Activated CD8-positive, alpha-beta memory T cell treated with anti-CD3 and anti-CD28 coated beads, Interleukin-2, amount 10 ng/mL, durations not matched to agents 7 days and 5 days (primary cell): Measurements from ENCODE around the gene NAA16. TPM values are rescaled to one million over a fixed set of nuclear protein-coding genes. Genes with fewer than 3 reads are reported as not detected.
"Not testable (repeated sequence)": the region's sequence is repeated elsewhere in the genome, so short reads cannot be mapped to it uniquely, and the experiment has no call there.

Experiments used
- ATAC-seq: fragments of 150-1000 bp; cut with Tn5 transposase; one replicate; pipeline ENCODE4 v1.10.0; 2021; ENCODE audit warnings: moderate library complexity
- CTCF ChIA-PET: fragments of 350-600 bp; sonication (Branson Sonifier 250); formaldehyde crosslinking; loops from one replicate; lab custom pipeline; 2021; ENCODE audit warnings: antibody characterized with exemption; lab: Charles Lee
- DNase-seq: peaks from one replicate; pipeline ENCODE4 v3.0.0-alpha.2; 2020
- H3K27ac Mint-ChIP-seq: one replicate; pipeline ENCODE4 v1.8.0; 2021; ENCODE audit warnings: mild to moderate bottlenecking, mixed read lengths
- H3K27me3 Mint-ChIP-seq: one replicate; pipeline ENCODE4 v1.8.0; 2021; ENCODE audit warnings: mixed read lengths
- H3K36me3 Mint-ChIP-seq: one replicate; pipeline ENCODE4 v1.8.0; 2021; ENCODE audit warnings: mild to moderate bottlenecking, mixed read lengths
- H3K4me1 Mint-ChIP-seq: one replicate; pipeline ENCODE4 v1.8.0; 2021; ENCODE audit warnings: mixed read lengths
- H3K4me3 Mint-ChIP-seq: one replicate; pipeline ENCODE4 v1.8.0; 2021; ENCODE audit warnings: mild to moderate bottlenecking, moderate library complexity, mixed read lengths
- H3K9me3 Mint-ChIP-seq: one replicate; pipeline ENCODE4 v1.8.0; 2022; ENCODE audit warnings: low read depth, mixed read lengths
- total RNA-seq, 2 experiments: library from RNA; stranded (reverse); gene quantifications; one replicate each; pipeline ENCODE4 v1.2.3, GENCODE V29; 2021

Gene NAA16
- total RNA-seq, 2 experiments from 2014 or later: 27.8 to 27.9 TPM

DNA sequence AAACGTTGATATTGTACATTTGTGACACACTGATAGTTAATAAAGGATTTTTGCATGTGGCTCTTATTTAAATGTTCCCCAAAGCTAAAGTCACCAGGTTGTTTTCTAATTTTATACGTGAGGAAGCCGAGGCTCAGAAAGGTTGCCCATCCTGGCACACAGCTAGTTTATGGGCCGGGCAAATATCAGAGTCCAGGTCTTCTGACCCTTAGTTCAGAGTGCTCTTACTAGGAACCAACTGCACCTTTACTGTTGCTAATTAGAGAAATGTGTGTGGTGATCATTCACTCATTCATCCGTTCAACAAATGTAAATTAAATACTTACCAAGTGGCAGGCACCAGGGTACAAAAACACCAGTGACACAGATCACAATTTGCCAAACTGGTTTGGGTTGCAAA is 100.0 kb downstream of the NAA16 start:
- CTCF ChIA-PET: no interaction called here
- ATAC-seq (no peak), DNase-seq (no peak)
- no peaks in the 10 kb centered on the region for H3K4me1 Mint-ChIP-seq
- H3K36me3 Mint-ChIP-seq: no peaks in the 10 kb centered on the region
- H3K27me3 Mint-ChIP-seq: no peaks in the 10 kb centered on the region
- no peak overlapping the region for H3K27ac Mint-ChIP-seq
- no peak overlapping the region for H3K4me3 Mint-ChIP-seq
- H3K9me3 Mint-ChIP-seq: no peaks in the 10 kb centered on the region

DNA sequence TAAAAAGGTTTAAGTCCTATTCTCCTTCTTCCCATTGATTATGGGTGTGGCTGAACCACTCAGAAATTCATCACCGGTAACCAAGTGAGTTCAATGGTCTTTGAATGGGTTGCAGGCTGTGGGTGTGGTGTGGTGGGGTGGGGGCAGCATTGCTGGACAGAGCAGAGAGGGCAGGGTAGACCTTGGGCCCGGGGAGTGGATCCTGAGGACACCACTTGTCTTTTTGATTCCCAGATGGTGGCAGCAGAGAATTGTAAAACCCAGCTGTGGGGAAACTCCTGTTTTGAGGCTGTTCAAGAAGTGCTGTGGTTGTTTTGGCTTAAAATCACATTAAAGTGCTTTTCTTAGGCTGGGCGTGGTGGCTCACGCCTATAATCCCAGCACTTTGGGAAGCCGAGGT is 100.5 kb downstream of the NAA16 start:
- ATAC-seq (peak; percentile 45), DNase-seq (peak; percentile 43)
- CTCF ChIA-PET: no interaction called here
- Mint-ChIP-seq H3K4me3 (no peak overlapping the region), H3K27me3 (no peaks in the 10 kb centered on the region), H3K9me3 (no peaks in the 10 kb centered on the region), H3K27ac (no peak overlapping the region), H3K4me1 (no peaks in the 10 kb centered on the region), H3K36me3 (no peaks in the 10 kb centered on the region)

DNA sequence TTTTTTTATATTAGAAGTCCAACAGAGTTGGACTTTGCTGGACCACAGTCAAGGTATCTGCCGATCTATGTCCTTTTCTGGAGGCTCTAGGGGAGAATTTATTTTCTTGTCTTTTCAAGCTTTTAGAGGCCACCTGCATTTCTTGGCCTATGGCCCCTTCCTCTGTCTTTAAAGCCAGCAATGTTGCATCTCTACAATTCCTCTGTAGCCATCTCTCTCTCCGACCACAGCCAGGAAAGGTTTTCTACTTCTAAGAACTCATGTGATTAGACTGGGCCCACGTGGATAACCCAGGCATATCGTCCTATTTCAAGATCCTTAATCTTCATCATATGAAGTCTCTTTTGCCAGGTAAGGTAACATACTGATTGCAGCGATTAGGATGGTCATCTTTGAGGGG is 102.8 kb downstream of the NAA16 start:
- H3K9me3 Mint-ChIP-seq: no peaks in the 10 kb centered on the region
- ATAC-seq (no peak), DNase-seq (no peak)
- H3K4me1 Mint-ChIP-seq: no peaks in the 10 kb centered on the region
- H3K4me3 Mint-ChIP-seq: no peak overlapping the region
- CTCF ChIA-PET: no interaction called here
- no peaks in the 10 kb centered on the region for H3K36me3 Mint-ChIP-seq
- no peaks in the 10 kb centered on the region for H3K27me3 Mint-ChIP-seq
- no peak overlapping the region for H3K27ac Mint-ChIP-seq

- Mint-ChIP-seq H3K27ac (no peak overlapping the region), H3K4me1 (no peaks in the 10 kb centered on the region), H3K4me3 (no peak overlapping the region), H3K9me3 (no peaks in the 10 kb centered on the region), H3K36me3 (no peaks in the 10 kb centered on the region), H3K27me3 (no peaks in the 10 kb centered on the region)
- CTCF ChIA-PET: interaction anchor here (0.7 kb wide), 1 partner anchor 12 kb away, joined by 3 read pairs; no protein-coding TSS in a partner anchor
- ATAC-seq (no peak), DNase-seq (no peak)
Observed at GRCh38 chr13:41416276-41416675, 105.2 kb downstream of the NAA16 start.

DNA sequence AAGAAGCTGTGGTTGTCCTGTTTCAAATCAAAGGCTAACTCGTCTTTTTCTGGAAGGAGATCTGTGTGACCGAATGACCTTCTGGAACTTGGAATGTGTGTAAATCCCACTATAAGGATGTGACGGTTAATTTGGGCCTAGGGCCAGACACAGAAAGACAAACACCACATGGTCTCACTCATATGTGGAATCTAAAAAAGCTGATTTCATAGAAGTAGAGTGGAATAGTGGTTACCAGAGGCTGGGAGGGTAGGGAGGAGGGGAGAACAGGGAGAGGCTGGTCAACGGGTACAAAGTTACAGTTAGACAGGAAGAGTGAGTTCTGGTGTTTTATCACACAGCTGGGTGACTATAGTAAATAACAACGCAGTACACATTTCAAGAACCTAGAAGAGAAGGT is 107.0 kb downstream of the NAA16 start:
- H3K9me3 Mint-ChIP-seq: no peaks in the 10 kb centered on the region
- no peaks in the 10 kb centered on the region for H3K27me3 Mint-ChIP-seq
- no peak for DNase-seq
- no peaks in the 10 kb centered on the region for H3K36me3 Mint-ChIP-seq
- H3K27ac Mint-ChIP-seq: no peak overlapping the region
- H3K4me1 Mint-ChIP-seq: no peaks in the 10 kb centered on the region
- ATAC-seq: no peak
- H3K4me3 Mint-ChIP-seq: no peak overlapping the region
- CTCF ChIA-PET: no interaction called here

DNA sequence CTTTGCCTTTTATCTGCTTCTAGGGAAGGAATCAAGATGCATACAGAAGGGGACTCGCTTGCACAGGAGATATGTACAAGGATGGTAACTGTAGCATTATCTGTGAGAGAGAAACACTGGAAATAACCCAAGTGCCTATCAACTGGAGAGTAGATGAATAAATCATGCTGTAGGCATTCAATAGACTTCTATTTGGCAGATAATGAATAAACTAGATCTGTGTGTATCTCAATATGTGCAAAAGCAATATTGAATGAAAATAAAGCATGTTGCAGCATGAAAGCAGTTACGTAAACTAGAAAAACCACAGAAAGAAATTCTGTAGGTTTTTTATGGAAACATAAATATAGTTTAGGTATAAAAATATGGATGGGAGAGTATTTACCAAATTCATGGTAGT is 107.7 kb downstream of the NAA16 start:
- Mint-ChIP-seq H3K9me3 (no peaks in the 10 kb centered on the region), H3K27me3 (no peaks in the 10 kb centered on the region), H3K27ac (no peak overlapping the region), H3K36me3 (no peaks in the 10 kb centered on the region), H3K4me3 (no peak overlapping the region), H3K4me1 (no peaks in the 10 kb centered on the region)
- CTCF ChIA-PET: no interaction called here
- DNase-seq (no peak), ATAC-seq (no peak)

DNA sequence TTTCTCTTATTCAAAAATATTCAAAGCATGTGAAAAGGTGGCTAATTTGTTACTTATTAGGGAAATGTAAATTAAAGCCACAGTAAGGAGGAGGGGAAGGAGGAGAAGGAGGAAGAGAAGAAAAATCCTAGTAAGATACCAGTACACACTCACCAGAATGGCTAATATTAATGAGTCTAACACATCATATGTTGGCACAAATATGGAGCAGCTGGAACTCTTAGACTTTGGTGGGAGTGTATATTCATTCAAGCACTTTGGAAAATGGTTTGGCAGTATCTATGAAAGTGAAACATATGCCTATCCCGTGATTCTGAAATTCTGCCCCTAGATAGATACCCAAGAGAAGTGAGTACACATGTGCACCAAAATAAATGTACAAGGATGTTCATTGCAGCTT is 108.1 kb downstream of the NAA16 start:
- H3K9me3 Mint-ChIP-seq: no peaks in the 10 kb centered on the region
- H3K4me3 Mint-ChIP-seq: no peak overlapping the region
- H3K36me3 Mint-ChIP-seq: no peaks in the 10 kb centered on the region
- no peaks in the 10 kb centered on the region for H3K27me3 Mint-ChIP-seq
- no peak for DNase-seq
- no peaks in the 10 kb centered on the region for H3K4me1 Mint-ChIP-seq
- no peak overlapping the region for H3K27ac Mint-ChIP-seq
- ATAC-seq: no peak
- CTCF ChIA-PET: no interaction called here

DNA sequence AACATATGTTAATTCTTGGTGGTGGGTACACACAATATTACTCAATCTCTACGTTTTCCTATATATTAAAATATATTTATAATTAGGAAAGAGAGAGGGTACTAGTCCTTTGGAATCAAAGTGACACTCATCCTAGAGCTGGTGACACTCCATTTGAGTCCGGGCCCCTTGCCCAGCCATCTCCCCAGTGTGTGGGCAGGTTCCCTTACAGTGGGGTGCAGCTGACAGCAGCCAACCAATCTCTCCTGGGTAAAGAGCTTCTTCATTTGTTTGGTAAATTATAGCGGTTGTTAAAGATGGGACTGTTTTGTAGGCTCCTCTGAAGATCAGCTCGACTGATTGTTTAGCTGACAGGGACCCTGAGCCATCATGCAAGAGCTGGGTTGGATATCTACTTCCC is 109.1 kb downstream of the NAA16 start:
- CTCF ChIA-PET: interaction anchor here (0.9 kb wide), 1 partner anchor 232 kb away, joined by 3 read pairs; no protein-coding TSS in a partner anchor
- Mint-ChIP-seq H3K4me1 (no peaks in the 10 kb centered on the region), H3K27ac (no peak overlapping the region), H3K9me3 (no peaks in the 10 kb centered on the region), H3K4me3 (no peak overlapping the region), H3K36me3 (no peaks in the 10 kb centered on the region), H3K27me3 (no peaks in the 10 kb centered on the region)
- ATAC-seq (no peak), DNase-seq (no peak)

DNA sequence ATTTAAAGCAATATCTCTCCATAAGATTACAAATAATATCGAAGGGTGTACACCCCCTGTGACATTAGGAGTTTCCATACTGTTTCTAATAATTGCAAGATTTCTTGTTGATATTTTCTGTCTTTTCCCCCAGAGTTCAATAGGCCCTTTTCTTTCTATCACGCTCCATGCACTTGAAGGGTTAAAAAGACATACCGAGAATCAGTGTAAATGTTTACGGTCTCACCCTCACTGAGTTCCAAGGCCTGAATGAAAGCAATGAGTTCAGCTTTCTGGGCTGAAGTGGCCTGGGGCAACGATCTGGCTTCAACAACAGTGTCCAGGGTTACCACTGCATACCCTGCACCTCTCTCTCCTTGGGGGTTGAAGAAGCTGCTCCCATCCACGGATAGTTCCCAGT is 110.3 kb downstream of the NAA16 start:
- H3K4me1 Mint-ChIP-seq, ATAC-seq, H3K27ac Mint-ChIP-seq, H3K36me3 Mint-ChIP-seq, H3K27me3 Mint-ChIP-seq, H3K9me3 Mint-ChIP-seq, DNase-seq, CTCF ChIA-PET, H3K4me3 Mint-ChIP-seq: not testable (repeated sequence)

DNA sequence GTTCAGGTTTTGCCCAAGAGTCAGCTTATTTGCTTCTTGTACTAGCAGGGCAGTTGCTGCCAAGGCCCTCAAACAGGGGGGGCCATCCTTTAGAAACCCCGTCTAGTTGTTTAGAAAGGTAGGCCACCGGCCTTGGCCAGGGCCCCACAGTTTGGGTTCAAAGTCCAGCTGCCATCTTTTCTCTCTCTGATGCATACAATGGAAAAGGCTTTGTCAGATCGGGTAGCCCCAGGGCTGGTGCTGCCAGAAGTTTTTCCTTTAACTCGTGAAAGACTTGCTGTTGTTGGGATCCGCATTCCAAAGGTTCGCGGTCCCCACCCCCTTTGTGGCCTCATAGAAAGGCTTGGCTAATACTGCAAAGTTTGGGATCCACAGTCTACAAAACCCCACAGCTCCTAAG is 110.9 kb downstream of the NAA16 start:
- H3K36me3 Mint-ChIP-seq, H3K27me3 Mint-ChIP-seq, H3K4me1 Mint-ChIP-seq, CTCF ChIA-PET, ATAC-seq, H3K9me3 Mint-ChIP-seq, DNase-seq, H3K27ac Mint-ChIP-seq, H3K4me3 Mint-ChIP-seq: not testable (repeated sequence)

DNA sequence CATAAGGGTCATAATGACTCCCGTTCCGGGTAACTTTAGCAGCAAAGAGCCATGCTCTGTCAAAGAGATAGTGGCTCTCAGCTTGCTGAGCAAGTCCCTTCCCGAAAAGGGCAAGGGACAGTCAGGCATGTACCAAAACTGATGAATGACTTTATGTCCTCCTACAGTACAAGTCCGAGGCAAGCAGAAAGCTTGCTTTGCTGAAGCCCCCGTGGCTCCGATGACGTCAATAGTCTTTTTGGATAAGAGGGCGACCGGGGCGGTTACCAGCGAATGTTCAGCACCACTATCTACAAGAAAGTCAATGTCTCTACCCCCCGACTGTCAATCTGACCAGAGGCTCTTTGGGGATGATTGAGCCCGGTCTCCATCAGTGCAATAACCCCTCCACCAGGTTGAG is 112.2 kb downstream of the NAA16 start:
- H3K4me1 Mint-ChIP-seq, DNase-seq, ATAC-seq, H3K9me3 Mint-ChIP-seq, H3K27ac Mint-ChIP-seq, H3K36me3 Mint-ChIP-seq, CTCF ChIA-PET, H3K27me3 Mint-ChIP-seq, H3K4me3 Mint-ChIP-seq: not testable (repeated sequence)

GRCh38 chr13:41424675-41425074 is 113.6 kb downstream of the NAA16 start:
- H3K9me3 Mint-ChIP-seq, CTCF ChIA-PET, DNase-seq, H3K36me3 Mint-ChIP-seq, H3K27ac Mint-ChIP-seq, H3K4me3 Mint-ChIP-seq, ATAC-seq, H3K27me3 Mint-ChIP-seq: not testable (repeated sequence)
- H3K4me1 Mint-ChIP-seq: peaks cover 11% of the 10 kb centered on the region

DNA sequence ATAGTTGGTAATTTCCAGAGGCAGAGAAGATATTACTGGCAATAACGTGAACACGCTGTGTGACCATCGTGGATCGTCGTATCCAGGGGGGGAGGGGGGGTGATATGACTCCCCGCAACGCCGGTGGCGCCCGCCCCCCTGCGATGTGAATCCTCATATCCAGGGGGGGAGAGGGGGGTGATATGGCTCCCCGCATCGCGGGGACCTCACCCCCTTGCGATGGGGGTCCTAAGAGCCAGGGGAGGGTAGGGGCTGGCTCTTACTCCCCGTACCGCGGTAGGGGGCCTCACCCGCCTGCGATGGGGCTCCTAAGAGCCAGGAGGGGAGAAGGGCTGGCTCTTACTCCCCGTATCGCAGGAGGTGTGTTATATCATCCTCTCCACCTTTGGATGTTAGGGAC is 115.0 kb downstream of the NAA16 start:
- CTCF ChIA-PET: no interaction called here
- Mint-ChIP-seq H3K27ac (no peak overlapping the region), H3K9me3 (no peaks in the 10 kb centered on the region), H3K4me3 (no peak overlapping the region), H3K27me3 (peaks cover 4% of the 10 kb centered on the region), H3K4me1 (peaks cover 11% of the 10 kb centered on the region), H3K36me3 (no peaks in the 10 kb centered on the region)
- peak; percentile 17 for ATAC-seq
- no peak for DNase-seq
